ENCODE measurements around the gene BCAS4.
"Not testable (repeated sequence)": the region's sequence is repeated elsewhere in the genome, so short reads cannot be mapped to it uniquely, and the experiment has no call there.

Gene BCAS4

DNA sequence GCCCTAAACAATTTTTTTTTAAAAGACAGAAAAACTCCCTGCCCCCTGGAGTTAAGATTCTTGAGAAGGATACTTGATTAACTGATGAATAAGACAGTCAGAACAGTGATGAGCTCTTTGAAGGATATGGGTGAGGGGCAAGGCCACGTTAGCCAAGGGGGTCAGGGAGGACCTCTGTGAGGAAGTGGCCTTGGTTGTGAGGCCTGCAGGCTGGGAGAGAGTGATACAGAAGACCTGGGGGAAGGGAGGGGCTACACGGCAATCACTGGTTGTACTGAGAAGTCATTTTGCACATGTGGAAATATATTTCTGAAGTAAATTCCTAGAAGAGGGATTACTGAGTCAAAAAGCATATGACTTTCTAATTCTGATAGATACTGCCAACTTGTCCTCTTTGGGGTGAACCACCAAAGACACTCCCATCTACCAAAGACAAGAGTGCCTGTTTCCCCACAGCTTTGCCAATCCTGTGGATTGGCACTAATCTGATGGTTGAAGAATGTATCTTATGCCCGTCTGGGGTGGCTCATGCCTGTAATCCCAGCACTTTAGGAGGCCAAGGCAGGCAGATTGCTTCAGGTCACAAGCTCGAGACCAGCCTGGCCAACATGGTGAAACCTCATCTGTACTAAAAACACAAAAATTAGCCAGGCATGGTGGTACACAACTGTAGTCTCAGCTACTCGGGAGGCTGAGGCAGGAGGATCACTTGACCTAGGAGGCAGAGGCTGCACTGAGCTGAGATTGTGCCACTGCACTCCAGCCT lies 22.3 kb upstream of the BCAS4 start:
- no peak for DNase-seq

DNA sequence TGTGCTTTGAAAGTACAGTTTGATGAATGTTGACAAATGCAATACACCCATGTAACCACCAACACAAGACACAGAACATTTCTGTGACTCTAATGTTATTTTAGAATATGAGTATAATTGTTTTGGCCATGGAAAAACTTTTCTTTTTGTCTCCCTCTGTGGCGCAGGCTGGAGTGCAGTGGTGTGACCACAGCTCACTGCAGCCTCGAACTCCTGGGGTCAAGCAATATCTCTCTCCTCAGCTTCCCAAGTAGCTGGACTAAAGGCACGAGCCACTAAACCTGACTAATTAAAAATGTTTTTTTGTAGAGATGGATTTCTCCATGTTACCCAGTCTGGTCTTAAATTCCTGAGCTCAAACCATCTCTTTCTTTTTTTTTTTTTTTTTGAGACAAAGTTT lies 20.3 kb upstream of the BCAS4 start:
- DNase-seq, result no peak

DNA sequence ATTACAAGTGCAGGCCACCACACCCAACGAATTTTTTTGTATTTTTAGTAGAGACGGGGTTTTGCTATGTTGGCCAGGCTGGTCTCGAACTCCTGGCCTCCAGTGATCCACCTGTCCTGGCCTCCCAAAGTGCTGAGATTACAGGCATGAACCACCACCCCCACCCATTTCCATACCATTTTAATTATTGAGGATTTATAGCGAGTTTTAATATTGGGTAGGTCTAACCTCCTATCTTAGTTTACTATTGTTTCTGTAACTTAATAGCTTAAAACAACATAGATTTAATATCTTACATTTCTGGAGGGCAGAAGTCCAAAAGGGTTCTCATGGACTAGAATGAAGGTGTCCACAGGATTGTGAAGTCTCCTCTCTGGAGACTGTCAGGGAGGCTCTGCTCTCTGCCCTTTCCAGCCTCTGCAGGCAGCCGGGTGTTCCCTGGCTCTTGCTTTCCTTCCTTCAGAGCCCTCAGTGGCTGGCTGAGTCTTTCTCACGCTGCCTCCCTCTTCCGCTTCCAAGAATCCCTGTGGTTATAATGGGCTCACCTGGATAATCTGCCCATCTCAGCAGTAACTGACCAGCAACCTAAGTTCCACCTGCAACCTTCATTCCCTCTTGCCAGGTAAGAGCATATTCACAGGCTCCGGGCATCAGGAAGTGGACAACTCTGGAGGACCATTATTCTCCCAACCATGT lies 18.6 kb upstream of the BCAS4 start:
- DNase-seq, result no peak

DNA sequence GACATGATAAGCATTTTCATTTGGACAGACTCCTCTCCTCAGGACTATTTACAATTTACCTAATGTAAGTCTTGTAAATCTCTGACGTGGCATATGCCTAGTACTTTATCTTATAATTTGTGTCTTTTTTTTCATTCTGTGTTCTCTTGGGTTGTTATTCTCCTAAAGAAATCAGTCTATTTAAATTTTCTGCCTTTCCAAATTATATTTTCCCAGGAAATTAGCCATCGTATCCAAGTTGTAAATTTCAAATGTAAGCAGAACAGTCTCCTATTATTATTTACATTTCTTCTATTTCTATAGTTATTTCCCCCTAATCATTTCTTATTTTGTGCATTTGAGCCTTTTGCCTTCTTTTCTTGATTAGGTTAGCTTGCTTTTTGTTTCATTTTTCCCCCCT lies 17.5 kb upstream of the BCAS4 start:
- DNase-seq, result no peak

- DNase-seq, result not testable (repeated sequence)
These were observed 15.9 kb upstream of the BCAS4 start for GRCh38 chr20:50778994-50779393.

- DNase-seq, result no peak
These were observed 11.5 kb upstream of the BCAS4 start for GRCh38 chr20:50783390-50783789.

DNA sequence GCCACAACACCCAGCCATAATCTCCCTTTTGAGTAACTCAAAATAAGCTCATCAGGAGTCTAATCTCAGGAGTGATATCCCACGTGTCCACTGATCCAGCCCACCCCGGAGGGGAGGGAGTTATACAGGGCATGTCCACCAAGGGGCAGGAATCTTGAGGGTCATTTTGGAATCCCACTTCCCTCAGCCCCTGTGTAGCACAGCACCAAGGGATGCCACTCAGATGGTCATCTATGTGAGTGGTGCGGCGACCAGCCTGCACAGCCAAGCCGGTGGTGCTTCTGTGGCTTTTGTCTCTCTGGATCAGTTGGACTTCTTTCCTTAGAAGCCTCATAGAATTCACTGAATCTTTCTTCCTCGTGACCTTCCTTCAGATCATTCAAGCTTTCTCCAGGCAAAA lies 11.0 kb upstream of the BCAS4 start:
- no peak for DNase-seq

GRCh38 chr20:50784464-50784863 lies 10.4 kb upstream of the BCAS4 start:
- no peak for DNase-seq

GRCh38 chr20:50786703-50787102 lies 8.2 kb upstream of the BCAS4 start:
- no peak for DNase-seq

GRCh38 chr20:50787181-50787580 lies 7.7 kb upstream of the BCAS4 start:
- DNase-seq, result no peak

- DNase-seq, result peak; percentile 57
These were observed 6.5 kb upstream of the BCAS4 start for GRCh38 chr20:50788045-50788991.

- DNase-seq, result no peak
These were observed 4.8 kb upstream of the BCAS4 start for GRCh38 chr20:50789968-50790650.

- peak; percentile 88 for DNase-seq
These were observed 4.1 kb upstream of the BCAS4 start for GRCh38 chr20:50790651-50791277.

DNA sequence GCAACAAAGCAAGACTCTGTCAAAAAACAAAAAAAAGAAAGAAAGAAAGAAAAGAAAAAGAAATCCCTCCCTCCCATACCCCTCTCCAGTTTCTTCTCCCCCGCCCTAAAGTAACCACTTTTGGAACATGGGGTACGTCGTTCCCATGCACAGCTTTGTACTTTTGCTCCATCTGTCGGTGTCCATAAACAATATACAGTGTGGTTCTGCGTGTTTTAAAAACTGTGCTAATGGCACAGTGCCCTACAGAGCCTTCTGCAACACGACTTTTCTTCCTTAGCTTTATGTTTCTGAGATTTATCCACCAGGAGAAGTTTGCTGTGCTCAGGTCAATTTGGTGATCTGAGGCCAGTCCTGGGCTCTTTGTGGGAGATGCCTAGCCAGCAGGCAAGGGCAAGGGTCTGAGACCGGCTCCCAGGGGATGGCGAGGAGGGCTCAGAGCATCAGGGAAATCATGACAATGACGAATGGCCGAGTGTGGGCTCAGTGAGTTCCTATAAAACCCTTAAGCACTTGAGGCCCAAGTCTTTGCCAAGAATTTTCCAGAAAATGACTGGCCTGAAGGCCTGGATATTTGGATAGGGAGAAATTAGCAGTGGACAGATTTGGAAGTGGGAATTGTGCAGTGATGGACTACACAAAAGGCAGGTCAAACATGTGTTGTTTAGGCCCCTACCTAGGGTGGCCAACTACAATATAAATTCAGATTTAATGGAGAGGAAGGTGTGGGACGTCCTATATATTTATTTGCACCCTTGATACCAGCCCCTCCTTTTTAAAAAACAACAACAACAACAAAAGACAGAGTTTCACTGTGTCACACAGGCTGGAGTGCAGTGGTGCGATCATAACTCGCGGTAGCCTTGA lies 1.9 kb upstream of the BCAS4 start:
- no peak for DNase-seq

GRCh38 chr20:50793575-50794016 lies 1.3 kb upstream of the BCAS4 start:
- DNase-seq, result not testable (repeated sequence)

- DNase-seq, result no peak
These were observed 548 bp upstream of the BCAS4 start for GRCh38 chr20:50794181-50794845.

GRCh38 chr20:50797142-50797541 lies 2.3 kb downstream of the BCAS4 start:
- DNase-seq, result no peak

- DNase-seq, result no peak
These were observed 3.8 kb downstream of the BCAS4 start for GRCh38 chr20:50798650-50799049.

GRCh38 chr20:50799176-50799889 lies 4.5 kb downstream of the BCAS4 start:
- no peak for DNase-seq

All from NCI-H526 treated with DMSO at 0.1 percent for 48 hours (cell line).